ENCODE data around the gene CABLES1. TPM values are rescaled to one million over a fixed set of nuclear protein-coding genes. Genes with fewer than 3 reads are reported as not detected.

Gene CABLES1
- total and polyA plus RNA-seq, 2 experiments from 2014 or later, result 7.2 to 10.8 TPM

GRCh38 chr18:23257686-23258565, 122.6 kb downstream of the CABLES1 start:
- TF ChIP-seq, protein P1, sequence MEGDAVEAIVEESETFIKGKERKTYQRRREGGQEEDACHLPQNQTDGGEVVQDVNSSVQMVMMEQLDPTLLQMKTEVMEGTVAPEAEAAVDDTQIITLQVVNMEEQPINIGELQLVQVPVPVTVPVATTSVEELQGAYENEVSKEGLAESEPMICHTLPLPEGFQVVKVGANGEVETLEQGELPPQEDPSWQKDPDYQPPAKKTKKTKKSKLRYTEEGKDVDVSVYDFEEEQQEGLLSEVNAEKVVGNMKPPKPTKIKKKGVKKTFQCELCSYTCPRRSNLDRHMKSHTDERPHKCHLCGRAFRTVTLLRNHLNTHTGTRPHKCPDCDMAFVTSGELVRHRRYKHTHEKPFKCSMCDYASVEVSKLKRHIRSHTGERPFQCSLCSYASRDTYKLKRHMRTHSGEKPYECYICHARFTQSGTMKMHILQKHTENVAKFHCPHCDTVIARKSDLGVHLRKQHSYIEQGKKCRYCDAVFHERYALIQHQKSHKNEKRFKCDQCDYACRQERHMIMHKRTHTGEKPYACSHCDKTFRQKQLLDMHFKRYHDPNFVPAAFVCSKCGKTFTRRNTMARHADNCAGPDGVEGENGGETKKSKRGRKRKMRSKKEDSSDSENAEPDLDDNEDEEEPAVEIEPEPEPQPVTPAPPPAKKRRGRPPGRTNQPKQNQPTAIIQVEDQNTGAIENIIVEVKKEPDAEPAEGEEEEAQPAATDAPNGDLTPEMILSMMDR (IDR thresholded peaks at IDR 0.05; ENCODE audit: poor library complexity), result no peak
- TF ChIP-seq EZH2phosphoT487 (IDR thresholded peaks at IDR 0.05; ENCODE audit: low read depth, severe bottlenecking, unreplicated experiment), result no peak
- TF ChIP-seq EZH2 (IDR thresholded peaks at IDR 0.05; ENCODE audit: borderline replicate concordance), result no peak
- Histone ChIP-seq H3K4me2 (no peak overlapping the region), H3K4me1 (ENCODE audit: insufficient read depth) (peaks cover 27% of the 10 kb centered on the region)

GRCh38 chr18:23258566-23259469, 123.5 kb downstream of the CABLES1 start:
- H3K27me3 ChIP-seq, result no peaks in the 10 kb centered on the region
- H3K79me2 ChIP-seq, result no peaks in the 10 kb centered on the region
- peaks cover 27% of the 10 kb centered on the region for H3K4me1 ChIP-seq (ENCODE audit: insufficient read depth)
- H3K9me3 ChIP-seq (ENCODE audit: low read depth), result no peaks in the 10 kb centered on the region
- DNase-seq (ENCODE audit: low spot score), result no peak
- no peak overlapping the region for H2AFZ ChIP-seq
- no peaks in the 10 kb centered on the region for H3K36me3 ChIP-seq (replicated peaks; ENCODE audit: insufficient read depth, low read depth)
- WGBS (ENCODE audit: low lambda C conversion rate, missing lambda C conversion rate), result 64% methylated on average over 15 of the region's 15 CpGs
- H4K20me1 ChIP-seq (ENCODE audit: insufficient read depth, poor library complexity, severe bottlenecking), result no peaks in the 10 kb centered on the region
- H3K4me3 ChIP-seq, result no peak overlapping the region
- peak overlapping the region; percentile 93 for H3K27ac ChIP-seq
- peak overlapping the region; percentile 63 for H3K4me2 ChIP-seq
- TF ChIP-seq, protein P1 (IDR thresholded peaks at IDR 0.05; ENCODE audit: poor library complexity), result no peak
- TF ChIP-seq EZH2 (IDR thresholded peaks at IDR 0.05; ENCODE audit: borderline replicate concordance) (no peak), EZH2phosphoT487 (IDR thresholded peaks at IDR 0.05; ENCODE audit: low read depth, severe bottlenecking, unreplicated experiment) (no peak)
- no peaks in the 10 kb centered on the region for H3K9me2 ChIP-seq (replicated peaks; ENCODE audit: insufficient read depth)

More at GRCh38 chr18:23257686-23258565, 122.6 kb downstream of the CABLES1 start:
- no peaks in the 10 kb centered on the region for H4K20me1 ChIP-seq (ENCODE audit: insufficient read depth, poor library complexity, severe bottlenecking)
- no peaks in the 10 kb centered on the region for H3K79me2 ChIP-seq
- no peaks in the 10 kb centered on the region for H3K36me3 ChIP-seq (replicated peaks; ENCODE audit: insufficient read depth, low read depth)
- no peak overlapping the region for H2AFZ ChIP-seq
- 88% methylated on average over 25 of the region's 25 CpGs for WGBS (ENCODE audit: low lambda C conversion rate, missing lambda C conversion rate)
- no peaks in the 10 kb centered on the region for H3K9me3 ChIP-seq (ENCODE audit: low read depth)
- no peaks in the 10 kb centered on the region for H3K9me2 ChIP-seq (replicated peaks; ENCODE audit: insufficient read depth)
- no peaks in the 10 kb centered on the region for H3K27me3 ChIP-seq
- H3K4me3 ChIP-seq, result no peak overlapping the region
- DNase-seq (ENCODE audit: low spot score), result no peak
- no peak overlapping the region for H3K27ac ChIP-seq

DNA sequence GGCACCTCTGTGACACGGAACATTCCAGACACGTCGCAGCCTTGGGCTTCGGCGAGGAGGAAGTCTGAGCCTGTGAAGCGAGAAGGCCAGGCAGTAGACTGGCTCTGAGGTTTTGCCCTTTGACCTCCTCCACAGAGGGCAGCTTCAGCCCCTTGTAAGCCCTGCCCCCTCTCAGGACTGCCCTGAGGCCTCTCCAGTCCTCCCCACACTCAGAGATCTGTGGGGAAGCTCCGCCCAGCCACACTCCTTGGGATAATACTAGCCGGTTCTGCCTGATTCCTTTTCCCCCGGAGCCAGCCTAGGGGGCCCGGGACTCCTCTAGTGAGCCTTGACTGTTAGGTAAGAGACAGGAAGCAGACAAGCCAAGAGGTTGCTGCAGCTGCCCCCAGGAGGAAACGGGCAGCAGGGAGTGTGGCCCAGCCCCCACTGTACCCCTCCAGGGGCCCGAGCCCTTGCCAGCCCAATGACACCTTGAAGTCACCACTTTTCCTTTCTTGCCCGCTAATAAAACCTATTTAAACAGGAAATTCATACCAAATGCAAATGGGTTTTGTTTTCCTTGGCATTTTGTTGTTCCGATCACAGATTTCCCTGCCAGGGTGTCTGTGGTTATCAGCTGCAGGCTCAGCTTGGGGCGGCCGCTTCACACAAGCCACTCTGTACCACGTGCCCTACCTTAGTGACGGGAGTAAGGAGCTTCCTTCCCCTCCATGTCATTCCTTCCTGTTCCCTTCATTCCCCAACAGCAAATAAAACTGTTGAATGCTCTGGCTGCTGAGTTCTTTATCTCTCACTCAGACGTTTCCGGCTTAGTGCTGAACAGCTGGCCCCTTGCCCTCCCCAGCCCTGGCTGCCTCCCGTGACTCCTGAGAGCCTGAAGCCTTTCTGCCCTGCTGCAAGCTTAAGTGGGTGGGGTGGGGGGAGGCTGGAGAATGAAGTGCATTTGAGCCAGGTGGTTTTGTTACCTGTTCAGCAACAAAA, 124.7 kb downstream of the CABLES1 start:
- no peaks in the 10 kb centered on the region for H3K9me2 ChIP-seq (replicated peaks; ENCODE audit: insufficient read depth)
- H3K27me3 ChIP-seq, result no peaks in the 10 kb centered on the region
- peak overlapping the region; percentile 63 for H3K4me2 ChIP-seq
- peaks cover 27% of the 10 kb centered on the region for H3K4me1 ChIP-seq (ENCODE audit: insufficient read depth)
- H3K36me3 ChIP-seq (replicated peaks; ENCODE audit: insufficient read depth, low read depth), result no peaks in the 10 kb centered on the region
- H3K9me3 ChIP-seq (ENCODE audit: low read depth), result no peaks in the 10 kb centered on the region
- H3K27ac ChIP-seq, result peak overlapping the region; percentile 93
- TF ChIP-seq EZH2phosphoT487 (IDR thresholded peaks at IDR 0.05; ENCODE audit: low read depth, severe bottlenecking, unreplicated experiment), result no peak
- TF ChIP-seq, protein P1 (IDR thresholded peaks at IDR 0.05; ENCODE audit: poor library complexity), result no peak
- TF ChIP-seq EZH2 (IDR thresholded peaks at IDR 0.05; ENCODE audit: borderline replicate concordance), result no peak
- WGBS (ENCODE audit: low lambda C conversion rate, missing lambda C conversion rate), result 9% methylated on average over 21 of the region's 21 CpGs
- DNase-seq (ENCODE audit: low spot score), result peak; percentile 89
- no peaks in the 10 kb centered on the region for H3K79me2 ChIP-seq
- no peak overlapping the region for H3K4me3 ChIP-seq
- H2AFZ ChIP-seq, result peak overlapping the region; percentile 9
- no peaks in the 10 kb centered on the region for H4K20me1 ChIP-seq (ENCODE audit: insufficient read depth, poor library complexity, severe bottlenecking)
